Muscle layer of duodenum (tissue), 2 donors: Measurements from ENCODE around the gene INO80E.
A peak's percentile ranks its signal among the peaks of the same experiment; 100 is the strongest.
"Not testable (repeated sequence)": the region's sequence is repeated elsewhere in the genome, so short reads cannot be mapped to it uniquely, and the experiment has no call there.

Experiments
- H3K27ac ChIP-seq: one replicate; pipeline ENCODE4 v1.7.0; 2013; ENCODE audit warnings: mild to moderate bottlenecking, low read length
- H3K27me3 ChIP-seq: one replicate; pipeline ENCODE4 v1.7.0; 2013; ENCODE audit warnings: low read depth, mild to moderate bottlenecking, control low read depth, low read length
- H3K36me3 ChIP-seq, 2 donors: one replicate each; pipeline ENCODE4 v1.7.0; 2013; ENCODE audit warnings: low read length in 2 of 2, control low read depth in 1 of 2, mild to moderate bottlenecking in 1 of 2; ENCODE audit not compliant: insufficient read depth in 2 of 2, control insufficient read depth in 1 of 2
- H3K4me1 ChIP-seq, 2 donors: one replicate each; pipeline ENCODE4 v1.7.0; 2013; ENCODE audit warnings: low read length in 2 of 2, mild to moderate bottlenecking in 2 of 2, control low read depth in 1 of 2, moderate library complexity in 1 of 2; ENCODE audit not compliant: insufficient read depth in 2 of 2, control insufficient read depth in 1 of 2
- H3K4me3 ChIP-seq, 2 donors: one replicate each; pipeline ENCODE4 v1.7.0; 2013; ENCODE audit warnings: low read length in 2 of 2, low read depth in 1 of 2, mild to moderate bottlenecking in 1 of 2
- H3K9me3 ChIP-seq, 2 donors: one replicate each; pipeline ENCODE4 v1.7.0; 2013; ENCODE audit warnings: low read length in 2 of 2, control low read depth in 1 of 2, mild to moderate bottlenecking in 1 of 2; ENCODE audit not compliant: control insufficient read depth in 1 of 2
- donor health status: healthy.

INO80E gene, protein sequence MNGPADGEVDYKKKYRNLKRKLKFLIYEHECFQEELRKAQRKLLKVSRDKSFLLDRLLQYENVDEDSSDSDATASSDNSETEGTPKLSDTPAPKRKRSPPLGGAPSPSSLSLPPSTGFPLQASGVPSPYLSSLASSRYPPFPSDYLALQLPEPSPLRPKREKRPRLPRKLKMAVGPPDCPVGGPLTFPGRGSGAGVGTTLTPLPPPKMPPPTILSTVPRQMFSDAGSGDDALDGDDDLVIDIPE

GRCh38 chr16:29995911-29996765, at the start of gene INO80E:
Gene INO80E, plus strand, starts transcription at chr16:29996241. Its CDS starts 70 bp downstream, at chr16:29996311.
- no peaks in the 10 kb centered on the region for H3K27me3 ChIP-seq
- peaks cover 12 to 42% of the 10 kb centered on the region in 2 donors for H3K36me3 ChIP-seq
- H3K4me3 ChIP-seq = peak within 1 kb of the TSS; percentile 95 to 98
- H3K9me3 ChIP-seq = no peaks in the 10 kb centered on the region
- peaks cover 20 to 22% of the 10 kb centered on the region in 2 donors for H3K4me1 ChIP-seq
- H3K27ac ChIP-seq = peak within 1 kb of the TSS; percentile 99

- no peaks in the 10 kb centered on the region for H3K9me3 ChIP-seq
- no peaks in the 10 kb centered on the region for H3K27me3 ChIP-seq
- peaks cover 3 to 7% of the 10 kb centered on the region in 2 donors for H3K4me1 ChIP-seq
- H3K4me3 ChIP-seq = no peak overlapping the region
- H3K36me3 ChIP-seq = no peaks in the 10 kb centered on the region
- no peak overlapping the region for H3K27ac ChIP-seq
Measured at GRCh38 chr16:29947897-29948296, 48.1 kb upstream of the INO80E start.

GRCh38 chr16:29950806-29951461, 45.1 kb upstream of the INO80E start:
- H3K27me3 ChIP-seq = no peaks in the 10 kb centered on the region
- H3K36me3 ChIP-seq = no peaks in the 10 kb centered on the region
- no peak overlapping the region for H3K4me3 ChIP-seq
- no peaks in the 10 kb centered on the region for H3K4me1 ChIP-seq
- H3K27ac ChIP-seq = no peak overlapping the region
- H3K9me3 ChIP-seq = no peaks in the 10 kb centered on the region

GRCh38 chr16:29951625-29952365, 44.2 kb upstream of the INO80E start:
- no peak overlapping the region for H3K4me3 ChIP-seq
- H3K36me3 ChIP-seq = no peaks in the 10 kb centered on the region
- H3K27ac ChIP-seq = no peak overlapping the region
- no peaks in the 10 kb centered on the region for H3K9me3 ChIP-seq
- H3K4me1 ChIP-seq = no peaks in the 10 kb centered on the region
- H3K27me3 ChIP-seq = no peaks in the 10 kb centered on the region

DNA sequence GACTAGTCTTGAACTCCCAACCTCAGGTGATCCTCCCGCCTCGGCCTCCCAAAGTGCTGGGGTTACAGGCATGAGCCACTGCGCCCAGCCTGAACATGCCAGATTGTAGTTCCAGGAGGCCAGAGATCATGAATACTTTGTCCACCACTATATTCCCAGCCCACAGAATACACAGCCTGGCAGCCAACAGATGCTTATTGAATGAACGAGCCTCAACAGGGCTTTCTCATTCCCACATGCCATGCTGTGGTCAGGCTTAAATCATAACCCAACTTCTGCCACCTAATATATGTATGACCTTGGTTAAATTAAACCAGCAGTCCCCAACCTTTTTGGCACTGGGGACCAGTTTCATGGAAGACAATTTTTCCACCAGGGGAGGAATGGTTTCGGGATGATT, 37.3 kb upstream of the INO80E start:
- Histone ChIP-seq H3K27ac (no peak overlapping the region), H3K27me3 (no peaks in the 10 kb centered on the region), H3K9me3 (no peaks in the 10 kb centered on the region), H3K4me3 (no peak overlapping the region), H3K4me1 (peaks cover 7 to 12% of the 10 kb centered on the region in 2 donors), H3K36me3 (no peaks in the 10 kb centered on the region)

- Histone ChIP-seq H3K4me1 (peaks cover 7 to 12% of the 10 kb centered on the region in 2 donors), H3K4me3 (no peak overlapping the region), H3K27me3 (no peaks in the 10 kb centered on the region), H3K36me3 (no peaks in the 10 kb centered on the region), H3K27ac (no peak overlapping the region), H3K9me3 (no peaks in the 10 kb centered on the region)
Measured at GRCh38 chr16:29959293-29959692, 36.7 kb upstream of the INO80E start.

GRCh38 chr16:29959821-29960220, 36.2 kb upstream of the INO80E start:
- H3K4me3 ChIP-seq, H3K27ac ChIP-seq, H3K27me3 ChIP-seq, H3K36me3 ChIP-seq, H3K9me3 ChIP-seq: not testable (repeated sequence)
- H3K4me1 ChIP-seq = peaks cover 7 to 12% of the 10 kb centered on the region in 2 donors

DNA sequence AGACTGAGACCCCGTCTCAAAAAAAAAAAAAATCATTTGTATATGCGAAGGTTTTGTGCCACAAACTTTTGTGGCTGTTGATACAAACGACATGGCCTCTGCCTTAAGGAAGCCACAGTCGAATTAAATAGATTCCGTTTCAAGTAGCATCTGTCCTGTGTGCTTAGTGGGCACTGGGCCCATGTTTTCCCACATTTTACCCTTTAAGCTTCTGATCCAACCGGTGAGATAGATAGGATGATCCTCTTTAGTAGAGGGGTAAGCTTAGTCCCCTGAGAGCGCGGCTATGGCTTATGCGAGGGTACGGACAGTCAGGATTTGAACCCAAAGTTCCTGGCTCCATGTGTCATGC, 34.9 kb upstream of the INO80E start:
- Histone ChIP-seq H3K9me3 (no peaks in the 10 kb centered on the region), H3K27me3 (no peaks in the 10 kb centered on the region), H3K36me3 (peaks cover 4 to 6% of the 10 kb centered on the region in 2 donors), H3K27ac (peak overlapping the region; percentile 63), H3K4me3 (peak overlapping the region; percentile 77 to 87), H3K4me1 (peaks cover 7 to 12% of the 10 kb centered on the region in 2 donors)

- Histone ChIP-seq H3K9me3 (no peaks in the 10 kb centered on the region), H3K4me1 (peaks cover 7 to 12% of the 10 kb centered on the region in 2 donors), H3K27me3 (no peaks in the 10 kb centered on the region), H3K27ac (peak within 1 kb of the TSS; percentile 95), H3K36me3 (peaks cover 4 to 6% of the 10 kb centered on the region in 2 donors), H3K4me3 (peak within 1 kb of the TSS; percentile 77 to 97)
Measured at GRCh38 chr16:29961479-29962343, 34.3 kb upstream of the INO80E start, which contains the start of gene TMEM219. Gene TMEM219, plus strand, starts transcription at chr16:29962079. Its CDS starts 1,065 bp downstream, at chr16:29963144.

DNA sequence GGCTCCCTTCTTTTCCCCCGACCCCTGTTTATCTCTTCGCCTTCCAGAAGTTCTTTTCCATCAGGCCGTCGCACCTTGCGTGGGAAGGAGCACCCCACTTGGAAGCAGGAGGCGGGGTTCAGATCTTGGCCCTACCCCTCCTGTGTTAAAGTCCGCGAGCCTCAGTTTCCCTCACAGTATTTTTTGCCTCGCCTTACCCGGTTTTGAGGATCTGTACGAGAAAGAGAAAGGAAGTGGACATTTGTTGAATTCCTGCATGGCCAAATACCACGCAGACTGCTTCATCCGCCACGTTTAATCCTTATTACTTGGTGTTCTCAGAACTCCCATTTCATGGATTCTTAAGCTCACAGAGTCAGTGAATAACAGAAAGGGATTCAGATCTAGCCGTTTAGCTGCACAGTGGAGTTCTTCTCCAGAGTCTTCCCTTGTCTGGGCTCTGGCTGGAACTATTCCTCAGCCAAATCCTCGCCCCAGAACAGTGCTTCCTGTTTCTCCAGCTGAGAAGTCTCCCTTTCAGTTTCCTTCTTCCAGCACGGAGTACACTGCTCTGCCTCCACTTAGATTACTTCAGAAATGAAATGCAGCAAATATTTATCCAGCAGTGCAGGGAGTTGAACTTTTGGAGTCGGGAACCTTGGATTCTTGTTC, 33.6 kb upstream of the INO80E start:
- H3K4me3 ChIP-seq = peak overlapping the region; percentile 77 to 97
- no peaks in the 10 kb centered on the region for H3K9me3 ChIP-seq
- peaks cover 4 to 6% of the 10 kb centered on the region in 2 donors for H3K36me3 ChIP-seq
- no peaks in the 10 kb centered on the region for H3K27me3 ChIP-seq
- peaks cover 7 to 12% of the 10 kb centered on the region in 2 donors for H3K4me1 ChIP-seq
- H3K27ac ChIP-seq = peak overlapping the region; percentile 95
